GF-D8 (cell line): ENCODE data around the gene KIF1A.

Experiments used
- DNase-seq: peaks from one replicate; lab custom pipeline; 2025; lab: John Stamatoyannopoulos, UW

KIF1A gene

DNA sequence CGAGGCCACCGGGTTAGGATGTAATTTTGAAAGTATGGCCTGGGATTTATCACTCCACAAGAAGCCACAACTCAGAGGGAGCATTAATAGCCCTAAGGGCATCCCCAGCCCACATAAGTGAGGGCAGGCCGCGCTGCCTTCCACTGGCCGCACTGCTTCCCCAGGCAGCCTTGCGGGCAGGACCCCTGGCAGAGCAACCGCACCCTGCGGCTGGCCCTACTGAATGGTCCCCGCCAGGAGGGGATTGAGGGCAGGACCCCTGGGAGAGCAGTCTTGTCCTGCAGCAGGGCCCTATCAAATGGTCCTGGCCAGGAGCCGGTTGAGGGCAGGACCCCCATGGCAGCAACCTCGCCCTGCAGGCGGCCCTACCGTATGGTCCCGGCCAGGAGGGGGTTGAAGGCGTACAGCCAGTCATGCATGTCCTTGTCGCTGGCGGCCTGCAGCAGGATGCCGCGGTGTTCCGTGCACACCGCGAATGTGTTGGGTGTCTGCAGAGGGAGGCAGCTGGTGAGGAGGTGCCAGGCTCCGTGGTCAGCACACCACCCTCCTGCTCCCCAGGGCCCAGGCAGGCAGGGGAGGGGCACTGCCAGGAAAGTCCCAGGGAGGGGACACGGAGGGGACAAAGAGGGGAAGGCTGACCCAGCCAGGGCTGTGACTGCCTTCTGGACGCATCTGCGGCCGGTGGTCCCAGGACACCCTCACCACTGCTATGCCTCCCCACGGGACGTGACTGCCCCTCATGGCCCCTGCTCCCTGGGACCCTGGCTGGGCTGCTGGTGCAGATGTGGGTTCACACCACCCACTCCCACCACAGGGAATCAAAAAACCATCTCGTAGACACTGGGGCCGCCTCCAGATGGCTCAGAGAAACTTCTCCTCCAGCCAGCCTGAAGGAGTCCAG, 102.1 kb downstream of the KIF1A start:
- DNase-seq = no peak

- DNase-seq = no peak
Observed at GRCh38 chr2:240717181-240717641, 102.8 kb downstream of the KIF1A start.

- DNase-seq = no peak
Observed at GRCh38 chr2:240716130-240716798, 103.8 kb downstream of the KIF1A start.

- DNase-seq = no peak
Observed at GRCh38 chr2:240714747-240715725, 105.0 kb downstream of the KIF1A start.

DNA sequence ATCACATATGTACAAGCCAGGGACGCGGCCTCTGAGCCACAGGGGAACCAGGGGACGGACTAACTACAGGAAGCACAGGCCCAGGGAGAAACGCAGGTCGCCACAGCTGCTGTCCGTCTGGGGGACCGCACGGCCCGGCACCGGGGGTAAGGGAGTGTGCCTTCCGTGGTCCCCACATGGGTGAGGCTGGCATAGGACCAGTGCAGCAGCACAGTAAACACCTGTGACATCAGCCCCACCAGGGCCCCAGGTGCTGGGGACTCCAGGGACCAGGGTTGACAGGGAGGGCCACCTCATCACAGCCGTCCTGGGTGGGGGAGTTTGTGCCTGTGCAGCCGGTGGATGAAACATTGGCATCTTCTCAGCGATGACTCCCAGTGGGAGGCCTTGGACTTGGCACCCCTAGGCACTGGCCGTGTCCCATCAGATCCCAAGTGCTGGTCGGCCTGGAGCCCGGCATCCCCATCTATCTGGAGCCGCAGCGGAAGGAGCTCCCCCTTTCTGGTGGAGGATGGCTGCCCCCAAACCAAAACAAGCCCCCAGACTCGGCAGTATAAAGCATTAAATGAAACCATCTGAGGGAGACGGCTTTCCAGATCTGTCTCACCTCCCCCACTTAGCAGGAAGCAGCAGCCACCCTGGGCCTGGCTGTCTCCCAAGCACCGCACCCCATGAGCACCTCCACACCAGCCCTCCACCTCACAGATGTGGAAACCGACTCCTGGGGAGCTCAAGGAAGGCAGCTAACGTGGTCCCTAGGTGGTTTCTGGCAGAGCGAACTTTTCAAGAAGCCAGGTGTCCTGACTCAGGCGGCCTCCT, 105.9 kb downstream of the KIF1A start:
- DNase-seq = no peak

- DNase-seq = peak; percentile 10
Observed at GRCh38 chr2:240713071-240713927, 106.7 kb downstream of the KIF1A start.

GRCh38 chr2:240712121-240712520, 107.9 kb downstream of the KIF1A start:
- no peak for DNase-seq

DNA sequence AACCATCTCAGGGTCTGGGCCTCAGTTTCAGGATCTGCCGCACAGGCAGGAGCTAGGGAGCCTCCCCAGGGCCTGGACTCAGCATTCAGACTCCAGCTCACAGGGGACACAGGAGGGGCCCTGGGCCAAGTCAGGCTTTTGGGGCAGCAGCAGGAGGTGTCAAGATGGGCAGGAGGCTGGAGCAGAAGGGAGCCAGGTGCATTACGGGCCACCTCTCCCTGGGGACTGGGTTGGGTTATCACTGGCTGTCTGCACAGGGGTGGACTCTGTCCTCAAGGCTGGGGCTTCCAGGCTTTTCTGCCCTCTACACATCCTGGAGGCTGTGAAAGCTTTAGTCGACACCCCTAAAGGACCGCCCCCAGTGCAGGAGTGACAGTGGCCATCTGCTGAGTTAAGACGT, 108.3 kb downstream of the KIF1A start:
- DNase-seq = no peak

DNA sequence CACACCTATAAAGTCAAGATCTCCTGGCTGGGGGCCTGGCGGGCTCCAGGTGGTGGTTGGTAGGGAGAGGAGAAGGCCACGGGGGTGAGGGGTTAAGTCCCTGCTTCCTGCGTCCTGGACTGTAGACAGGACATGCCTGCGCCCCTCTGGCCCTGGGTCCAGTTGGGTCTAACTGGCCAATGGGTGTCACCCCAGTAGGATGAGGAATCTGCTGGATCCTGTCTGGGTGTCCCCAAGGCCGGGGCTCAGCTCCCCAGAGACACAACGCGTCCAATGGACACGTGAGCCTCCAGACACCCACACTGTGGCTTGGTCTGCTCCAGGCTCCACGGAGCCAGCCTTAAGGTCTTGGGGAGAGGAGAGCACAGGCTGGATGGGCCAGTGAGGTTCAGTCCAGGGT, 108.7 kb downstream of the KIF1A start:
- no peak for DNase-seq

- DNase-seq = no peak
Observed at GRCh38 chr2:240708457-240708856, 111.6 kb downstream of the KIF1A start.

DNA sequence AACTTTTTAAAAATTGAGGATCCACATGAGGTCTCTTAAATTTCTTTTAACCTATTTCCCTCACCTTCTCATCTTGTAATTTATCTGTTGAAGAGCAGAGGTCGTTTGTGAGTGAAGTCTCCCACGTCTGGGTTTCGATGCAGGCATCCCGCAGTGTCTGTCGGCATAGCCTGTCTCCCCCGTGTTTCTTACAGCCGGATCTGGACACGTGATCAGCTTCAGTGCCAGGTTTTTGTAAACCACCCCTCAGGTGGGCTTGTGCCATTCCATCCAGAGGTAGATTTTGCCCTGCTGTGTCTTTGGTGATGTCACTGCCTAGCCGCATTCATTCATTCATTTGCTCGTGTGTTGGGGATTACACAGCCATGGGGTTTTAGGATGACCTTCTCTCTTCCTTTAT, 112.2 kb downstream of the KIF1A start:
- no peak for DNase-seq

DNA sequence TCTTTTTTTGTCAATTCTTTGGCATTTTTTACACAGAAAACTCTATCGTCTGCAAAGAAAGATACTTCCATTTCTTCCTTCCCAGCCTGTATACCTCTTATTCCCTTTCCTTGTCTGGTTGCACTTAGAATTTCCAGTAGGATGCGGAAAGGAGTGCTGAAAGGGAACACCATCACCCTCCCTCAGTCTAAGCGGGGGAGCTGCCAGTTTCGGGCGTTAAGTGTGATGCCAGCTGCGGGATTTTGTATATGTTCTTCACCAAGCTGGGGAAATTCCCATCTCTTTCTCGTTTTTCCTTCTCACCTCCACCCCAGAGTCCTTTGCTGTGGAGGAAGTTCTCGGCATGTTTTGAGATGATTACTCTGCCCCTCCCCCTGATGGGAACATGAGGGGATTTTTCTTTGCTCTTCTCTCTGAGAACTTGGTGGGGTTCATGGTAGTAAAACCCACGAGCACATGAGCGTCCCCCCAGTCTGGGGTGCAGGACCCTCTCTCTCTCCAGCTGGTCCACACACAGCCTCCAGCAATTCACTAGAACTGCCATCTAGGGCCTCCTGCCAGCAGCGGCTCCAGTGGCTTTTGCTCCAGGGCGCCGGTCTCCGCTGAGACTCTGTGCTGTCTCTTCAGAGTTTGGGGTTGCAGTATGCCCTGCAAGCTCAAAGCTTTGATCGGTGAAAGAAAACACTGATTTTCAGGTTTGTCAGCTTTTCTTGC, 112.8 kb downstream of the KIF1A start:
- no peak for DNase-seq

DNA sequence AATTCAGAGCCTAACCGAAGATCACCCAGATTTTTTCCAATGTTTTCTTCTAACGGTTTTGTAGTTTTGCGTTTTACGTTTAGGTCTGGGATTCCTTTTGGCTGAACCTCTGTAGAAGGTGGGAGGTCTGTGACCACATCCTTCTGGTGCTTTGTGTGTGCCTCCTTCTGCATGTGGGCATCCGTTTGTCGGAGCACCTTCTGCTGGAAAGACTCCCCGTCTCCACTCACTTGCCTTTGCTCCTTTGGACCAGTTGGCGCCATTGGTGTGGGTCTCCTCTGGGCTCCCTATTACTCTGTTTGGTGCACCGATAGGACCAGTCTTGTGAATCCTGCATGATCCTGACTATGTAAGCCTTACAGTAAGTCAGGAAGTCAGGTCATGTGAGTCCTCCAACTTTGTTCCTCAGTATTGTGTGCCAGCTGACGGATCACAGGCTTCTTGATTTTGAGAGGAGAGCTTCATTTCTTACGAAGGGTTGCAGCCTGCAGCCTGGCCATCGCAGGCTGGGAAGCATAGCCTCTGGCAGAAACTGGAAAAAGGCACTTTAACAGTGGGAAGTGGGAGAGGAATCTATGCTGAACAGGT, 114.7 kb downstream of the KIF1A start:
- no peak for DNase-seq

DNA sequence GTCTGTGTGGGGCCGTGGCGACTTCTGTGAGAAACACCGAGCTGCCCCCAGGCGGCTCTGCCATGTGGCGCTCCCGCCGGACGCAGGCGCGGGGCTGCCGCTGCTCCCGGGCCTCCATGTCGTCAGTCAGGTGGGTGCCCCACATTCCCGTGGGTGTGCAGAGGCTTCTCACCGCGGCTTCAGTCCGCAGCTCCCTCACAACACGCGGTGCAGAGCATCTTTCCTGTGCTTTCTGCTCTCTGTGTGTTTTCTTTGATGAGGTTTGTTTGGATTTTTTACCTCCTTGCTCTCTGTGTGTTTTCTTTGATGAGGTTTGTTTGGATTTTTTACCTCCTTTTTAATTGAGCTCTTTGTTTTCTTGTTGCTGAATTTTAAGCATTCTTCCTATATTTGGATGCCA, 115.4 kb downstream of the KIF1A start:
- no peak for DNase-seq

GRCh38 chr2:240703417-240704341, 116.3 kb downstream of the KIF1A start:
- DNase-seq = no peak

DNA sequence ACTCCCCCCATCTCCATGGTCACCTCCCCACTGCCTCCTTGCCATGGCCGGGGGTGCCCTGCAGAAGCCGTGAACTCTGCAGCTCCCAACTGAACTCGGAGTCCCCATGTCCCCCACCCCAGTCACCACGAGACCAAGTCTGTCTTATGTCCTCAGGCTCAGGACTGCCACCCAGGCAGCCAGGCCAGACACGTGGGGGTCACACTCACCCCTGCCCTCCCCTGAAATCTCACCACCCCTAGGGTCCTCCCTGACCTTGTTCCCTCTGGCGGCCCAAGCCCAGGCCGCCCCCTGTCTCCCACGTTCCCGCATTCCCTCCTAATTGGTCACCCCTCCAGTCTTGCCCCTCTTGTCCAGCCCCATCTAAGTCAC, 117.4 kb downstream of the KIF1A start:
- no peak for DNase-seq

DNA sequence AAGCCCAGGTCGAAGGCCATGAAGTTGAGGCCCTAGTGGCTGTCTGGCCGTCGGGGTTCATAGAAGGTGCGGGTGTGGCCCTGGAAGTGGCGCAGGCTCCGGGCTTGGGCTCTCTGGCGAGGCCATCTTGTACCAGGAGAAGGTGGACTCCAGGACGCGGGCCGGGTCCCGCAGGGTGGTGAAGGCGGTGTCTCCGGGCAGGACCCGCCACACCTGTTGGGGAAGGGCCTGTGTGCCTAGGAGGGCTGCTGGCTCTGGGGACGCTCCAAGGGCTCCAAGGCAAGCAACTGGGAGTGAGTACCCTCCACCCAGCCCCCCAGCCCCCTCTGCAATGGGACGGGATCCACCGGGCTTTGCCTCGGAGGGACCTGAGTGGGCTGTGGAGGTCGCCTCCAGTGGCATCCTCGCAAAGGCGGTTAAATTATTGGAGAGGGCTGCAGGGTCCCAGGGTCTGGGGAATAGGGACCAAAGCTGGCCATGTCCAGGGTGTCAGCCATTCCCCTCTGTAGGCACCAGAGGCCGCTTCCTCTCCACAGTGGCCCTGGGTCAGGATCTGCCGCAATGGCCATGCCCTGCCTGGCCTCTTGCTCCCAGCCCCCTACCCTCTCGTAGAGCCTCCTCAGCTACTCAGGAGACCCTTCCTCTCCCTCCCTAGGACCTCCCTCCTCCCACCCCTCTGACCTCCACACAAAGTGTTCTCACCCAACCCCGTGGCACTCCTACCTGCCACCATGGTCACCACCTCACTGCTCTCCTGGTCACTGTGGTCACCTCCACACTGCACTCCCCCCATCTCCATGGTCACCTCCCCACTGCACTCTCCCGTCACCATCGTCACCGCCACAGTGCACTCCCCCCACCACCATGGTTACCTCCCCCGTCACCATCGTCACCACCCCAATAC, 118.0 kb downstream of the KIF1A start:
- DNase-seq = no peak
